Stomach smooth muscle (tissue), 2 donors: ENCODE data around the gene PLPP4.

Experiments
- H3K27ac ChIP-seq: one replicate; pipeline ENCODE4 v1.7.0; 2013; ENCODE audit warnings: mild to moderate bottlenecking, low read length, inconsistent platforms
- H3K27me3 ChIP-seq, 2 donors: one replicate each; pipeline ENCODE4 v1.7.0; 2013; ENCODE audit warnings: low read length in 2 of 2; ENCODE audit not compliant: insufficient read depth in 2 of 2, control insufficient read depth in 1 of 2
- H3K36me3 ChIP-seq, 2 donors: one replicate each; pipeline ENCODE4 v1.7.0; 2013; ENCODE audit warnings: low read length in 2 of 2; ENCODE audit not compliant: control insufficient read depth in 2 of 2, insufficient read depth in 2 of 2
- H3K4me1 ChIP-seq: one replicate; pipeline ENCODE4 v1.7.0; 2013; ENCODE audit warnings: low read length; ENCODE audit not compliant: control insufficient read depth, insufficient read depth
- H3K4me3 ChIP-seq, 2 donors: one replicate each; pipeline ENCODE4 v1.7.0; 2013; ENCODE audit warnings: low read length in 2 of 2
- H3K9ac ChIP-seq, 2 donors: one replicate each; pipeline ENCODE4 v1.7.0; 2013; ENCODE audit warnings: low read length in 2 of 2, mild to moderate bottlenecking in 1 of 2
- H3K9me3 ChIP-seq, 2 donors: one replicate each; pipeline ENCODE4 v1.7.0; 2013; ENCODE audit warnings: low read length in 2 of 2; ENCODE audit not compliant: control insufficient read depth in 2 of 2
- donor health status: healthy.
- donor health status: Pancreatic carcinoma.

The PLPP4 gene

GRCh38 chr10:120428754-120429153 lies 28.3 kb upstream of the PLPP4 start:
- H3K4me1 ChIP-seq = no peaks in the 10 kb centered on the region
- no peak overlapping the region for H3K9ac ChIP-seq

GRCh38 chr10:120429395-120429794 lies 27.6 kb upstream of the PLPP4 start:
- H3K4me3 ChIP-seq = no peak overlapping the region
- H3K27me3 ChIP-seq = peaks cover 0 to 2% of the 10 kb centered on the region in 2 donors
- no peak overlapping the region for H3K9ac ChIP-seq
- H3K36me3 ChIP-seq = no peaks in the 10 kb centered on the region
- H3K9me3 ChIP-seq = no peaks in the 10 kb centered on the region
- no peak overlapping the region for H3K27ac ChIP-seq
- no peaks in the 10 kb centered on the region for H3K4me1 ChIP-seq

More at GRCh38 chr10:120428754-120429153, 28.3 kb upstream of the PLPP4 start:
- Histone ChIP-seq H3K27me3 (peaks cover 0 to 2% of the 10 kb centered on the region in 2 donors), H3K9me3 (no peaks in the 10 kb centered on the region), H3K27ac (no peak overlapping the region), H3K4me3 (no peak overlapping the region), H3K36me3 (no peaks in the 10 kb centered on the region)

GRCh38 chr10:120431251-120431651 lies 25.8 kb upstream of the PLPP4 start:
- no peak overlapping the region for H3K9ac ChIP-seq
- no peaks in the 10 kb centered on the region for H3K9me3 ChIP-seq
- no peaks in the 10 kb centered on the region for H3K4me1 ChIP-seq
- H3K27ac ChIP-seq = no peak overlapping the region
- no peaks in the 10 kb centered on the region for H3K36me3 ChIP-seq
- H3K4me3 ChIP-seq = no peak overlapping the region
- H3K27me3 ChIP-seq = peaks cover 0 to 2% of the 10 kb centered on the region in 2 donors

- H3K36me3 ChIP-seq = no peaks in the 10 kb centered on the region
These were observed 24.8 kb upstream of the PLPP4 start for GRCh38 chr10:120432209-120432608.

GRCh38 chr10:120433141-120433540 lies 23.9 kb upstream of the PLPP4 start:
- Histone ChIP-seq H3K27me3 (peaks cover 0 to 4% of the 10 kb centered on the region in 2 donors), H3K4me3 (no peak overlapping the region), H3K27ac (no peak overlapping the region), H3K36me3 (no peaks in the 10 kb centered on the region), H3K4me1 (no peaks in the 10 kb centered on the region), H3K9ac (no peak overlapping the region), H3K9me3 (no peaks in the 10 kb centered on the region)

More at GRCh38 chr10:120432209-120432608, 24.8 kb upstream of the PLPP4 start:
- no peaks in the 10 kb centered on the region for H3K9me3 ChIP-seq
- no peaks in the 10 kb centered on the region for H3K4me1 ChIP-seq
- peaks cover 0 to 4% of the 10 kb centered on the region in 2 donors for H3K27me3 ChIP-seq
- H3K27ac ChIP-seq = no peak overlapping the region
- H3K4me3 ChIP-seq = no peak overlapping the region
- no peak overlapping the region for H3K9ac ChIP-seq

- H3K4me1 ChIP-seq = no peaks in the 10 kb centered on the region
- H3K9me3 ChIP-seq = no peaks in the 10 kb centered on the region
- H3K27me3 ChIP-seq = peaks cover 0 to 4% of the 10 kb centered on the region in 2 donors
- no peaks in the 10 kb centered on the region for H3K36me3 ChIP-seq
- H3K27ac ChIP-seq = no peak overlapping the region
- no peak overlapping the region for H3K4me3 ChIP-seq
- H3K9ac ChIP-seq = no peak overlapping the region
These were observed 20.5 kb upstream of the PLPP4 start for GRCh38 chr10:120436439-120437112.

- Histone ChIP-seq H3K4me1 (no peaks in the 10 kb centered on the region), H3K4me3 (no peak overlapping the region), H3K36me3 (no peaks in the 10 kb centered on the region), H3K27me3 (peaks cover 0 to 4% of the 10 kb centered on the region in 2 donors), H3K9me3 (no peaks in the 10 kb centered on the region), H3K9ac (no peak overlapping the region), H3K27ac (no peak overlapping the region)
These were observed 19.5 kb upstream of the PLPP4 start for GRCh38 chr10:120437541-120437940.

GRCh38 chr10:120451968-120452367 lies 5.1 kb upstream of the PLPP4 start:
- peaks cover 0 to 2% of the 10 kb centered on the region in 2 donors for H3K27me3 ChIP-seq
- H3K4me1 ChIP-seq = peaks cover 6% of the 10 kb centered on the region
- H3K36me3 ChIP-seq = no peaks in the 10 kb centered on the region

GRCh38 chr10:120453319-120453718 lies 3.7 kb upstream of the PLPP4 start:
- H3K27ac ChIP-seq = no peak overlapping the region
- H3K9me3 ChIP-seq = no peaks in the 10 kb centered on the region
- H3K4me1 ChIP-seq = peaks cover 18% of the 10 kb centered on the region
- H3K4me3 ChIP-seq = no peak overlapping the region
- peaks cover 6 to 9% of the 10 kb centered on the region in 2 donors for H3K27me3 ChIP-seq
- no peak overlapping the region for H3K9ac ChIP-seq
- H3K36me3 ChIP-seq = no peaks in the 10 kb centered on the region

More at GRCh38 chr10:120451968-120452367, 5.1 kb upstream of the PLPP4 start:
- Histone ChIP-seq H3K9me3 (no peaks in the 10 kb centered on the region), H3K9ac (no peak overlapping the region), H3K4me3 (no peak overlapping the region), H3K27ac (no peak overlapping the region)

GRCh38 chr10:120453886-120454285 lies 3.1 kb upstream of the PLPP4 start:
- Histone ChIP-seq H3K27me3 (peaks cover 9 to 11% of the 10 kb centered on the region in 2 donors), H3K9ac (no peak overlapping the region), H3K4me1 (peaks cover 18% of the 10 kb centered on the region), H3K4me3 (no peak overlapping the region), H3K9me3 (no peaks in the 10 kb centered on the region), H3K27ac (no peak overlapping the region), H3K36me3 (no peaks in the 10 kb centered on the region)

GRCh38 chr10:120455004-120455403 lies 2.0 kb upstream of the PLPP4 start:
- H3K4me3 ChIP-seq = no peak overlapping the region
- H3K9me3 ChIP-seq = no peaks in the 10 kb centered on the region
- peaks cover 12 to 18% of the 10 kb centered on the region in 2 donors for H3K27me3 ChIP-seq

More at GRCh38 chr10:120455004-120455403, 2.0 kb upstream of the PLPP4 start:
- Histone ChIP-seq H3K36me3 (no peaks in the 10 kb centered on the region), H3K4me1 (peaks cover 18% of the 10 kb centered on the region), H3K9ac (no peak overlapping the region), H3K27ac (no peak overlapping the region)
